ENCODE data around the gene CSTB.

CSTB gene

GRCh38 chr21:43760391-43760958, 15.6 kb downstream of the CSTB start:
- no peak overlapping the region for H3K4me3 ChIP-seq (ENCODE audit: low read depth, low read length)
- no peak for DNase-seq (ENCODE audit: low read depth)
- TF ChIP-seq CTCF (IDR thresholded peaks at IDR 0.05; ENCODE audit: low read depth, low read length, missing control alignments) = no peak

- no peak for TF ChIP-seq CTCF (IDR thresholded peaks at IDR 0.05; ENCODE audit: low read depth, low read length, missing control alignments)
- no peak for DNase-seq (ENCODE audit: low read depth)
- H3K4me3 ChIP-seq (ENCODE audit: low read depth, low read length) = no peak overlapping the region
Observed at GRCh38 chr21:43759651-43760050, 16.5 kb downstream of the CSTB start.

- no peak overlapping the region for H3K4me3 ChIP-seq (ENCODE audit: low read depth, low read length)
- DNase-seq (ENCODE audit: low read depth) = no peak
- no peak for TF ChIP-seq CTCF (IDR thresholded peaks at IDR 0.05; ENCODE audit: low read depth, low read length, missing control alignments)
Observed at GRCh38 chr21:43758811-43759210, 17.3 kb downstream of the CSTB start.

- DNase-seq (ENCODE audit: low read depth) = no peak
- no peak overlapping the region for H3K4me3 ChIP-seq (ENCODE audit: low read depth, low read length)
- no peak for TF ChIP-seq CTCF (IDR thresholded peaks at IDR 0.05; ENCODE audit: low read depth, low read length, missing control alignments)
Observed at GRCh38 chr21:43758111-43758641, 17.9 kb downstream of the CSTB start.

GRCh38 chr21:43757601-43758000, 18.5 kb downstream of the CSTB start:
- no peak for TF ChIP-seq CTCF (IDR thresholded peaks at IDR 0.05; ENCODE audit: low read depth, low read length, missing control alignments)
- no peak for DNase-seq (ENCODE audit: low read depth)
- H3K4me3 ChIP-seq (ENCODE audit: low read depth, low read length) = no peak overlapping the region

- TF ChIP-seq CTCF (IDR thresholded peaks at IDR 0.05; ENCODE audit: low read depth, low read length, missing control alignments) = no peak
- no peak overlapping the region for H3K4me3 ChIP-seq (ENCODE audit: low read depth, low read length)
- DNase-seq (ENCODE audit: low read depth) = no peak
Observed at GRCh38 chr21:43755820-43756594, 20.1 kb downstream of the CSTB start.
